ENCODE results near the gene SND1. TPM values are rescaled to one million over a fixed set of nuclear protein-coding genes. Genes with fewer than 3 reads are reported as not detected.

Gene SND1
- total RNA-seq, 1 experiment from 2014 or later, result 218 TPM

DNA sequence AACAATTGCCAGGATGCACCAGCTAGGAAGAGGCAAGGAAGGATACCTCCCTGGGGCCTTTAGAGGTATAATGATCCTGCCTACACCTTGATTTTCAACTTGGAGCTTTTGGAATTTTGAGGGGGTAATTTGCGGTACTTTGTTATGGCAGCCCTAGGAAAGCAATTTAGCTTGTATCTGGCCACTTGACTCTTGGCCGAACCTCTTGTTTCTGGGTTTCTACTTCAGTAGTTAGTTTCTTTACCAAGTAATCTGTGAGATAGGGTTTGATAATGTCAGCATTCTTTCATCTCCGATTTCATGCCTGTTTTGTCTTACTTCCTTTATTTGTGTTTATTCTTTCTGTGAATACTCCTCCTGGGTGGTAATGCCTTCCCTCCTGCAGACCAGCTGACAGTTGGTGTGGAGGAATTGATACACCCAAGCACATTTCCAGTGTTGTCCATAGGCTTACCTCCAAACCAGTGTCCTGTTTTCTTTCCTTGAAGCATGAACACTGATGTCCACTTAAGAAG, 163.7 kb downstream of the SND1 start:
- Histone ChIP-seq H3K9me3 (ENCODE audit: control insufficient read depth, low read depth, low read length) (no peaks in the 10 kb centered on the region), H2BK20ac (ENCODE audit: low read depth, low read length, poor library complexity, severe bottlenecking) (no peak overlapping the region), H4K5ac (ENCODE audit: insufficient read length, low read depth, low read length) (no peak overlapping the region), H3K27me3 (ENCODE audit: insufficient read depth, low read length) (no peaks in the 10 kb centered on the region), H3K18ac (ENCODE audit: insufficient read length, low read depth, low read length) (no peak overlapping the region), H2AK5ac (ENCODE audit: insufficient read length, low read length) (no peak overlapping the region), H2BK120ac (ENCODE audit: low read depth, low read length, poor library complexity, severe bottlenecking) (no peak overlapping the region), H3K4ac (ENCODE audit: low read depth, low read length) (no peak overlapping the region), H3K14ac (ENCODE audit: insufficient read depth, low read length) (no peak overlapping the region), H4K8ac (replicated peaks; ENCODE audit: insufficient read length, low read depth, low read length) (no peak overlapping the region), H4K20me1 (ENCODE audit: control insufficient read depth, insufficient read depth, insufficient read length) (no peaks in the 10 kb centered on the region), H2BK15ac (ENCODE audit: low read depth, low read length) (no peak overlapping the region), H3K56ac (ENCODE audit: insufficient read length, low read depth, low read length) (no peak overlapping the region), H4K91ac (ENCODE audit: insufficient read length, low read depth, low read length) (no peak overlapping the region), H3K27ac (ENCODE audit: insufficient read length, low read depth, low read length) (no peak overlapping the region), H2AFZ (ENCODE audit: low read length) (no peak overlapping the region), H2BK5ac (ENCODE audit: insufficient read length, low read length) (no peak overlapping the region), H2BK12ac (ENCODE audit: insufficient read length, low read depth, low read length) (no peak overlapping the region), H3K9ac (ENCODE audit: extremely low read depth, insufficient read length, low read length) (no peak overlapping the region), H3K23ac (ENCODE audit: insufficient read length, low read depth, low read length) (no peak overlapping the region), H3K79me1 (ENCODE audit: insufficient read depth, low read depth, low read length, poor library complexity, severe bottlenecking) (peaks cover 8% of the 10 kb centered on the region), H3K4me2 (ENCODE audit: insufficient read depth, insufficient read length, low read length) (no peak overlapping the region), H3K79me2 (ENCODE audit: insufficient read depth, low read length) (peaks cover 4% of the 10 kb centered on the region; the same call in 1 of the 2 replicates), H3T11ph (ENCODE audit: low read length) (no peak overlapping the region), H3K23me2 (ENCODE audit: insufficient read length, low read depth, low read length, poor library complexity, severe bottlenecking) (no peaks in the 10 kb centered on the region), H3K4me1 (ENCODE audit: insufficient read depth, low read length) (peaks cover 17% of the 10 kb centered on the region)
- H3K27me3 Mint-ChIP-seq (ENCODE audit: low read depth), result no peaks in the 10 kb centered on the region
- no CpG with 5 or more reads among the region's 3 CpGs for WGBS (ENCODE audit: extremely low coverage, insufficient read length, low lambda C conversion rate)
- no peak overlapping the region; a peak in 1 of 7 replicates for H3K27ac Mint-ChIP-seq
- TF ChIP-seq, protein P1, sequence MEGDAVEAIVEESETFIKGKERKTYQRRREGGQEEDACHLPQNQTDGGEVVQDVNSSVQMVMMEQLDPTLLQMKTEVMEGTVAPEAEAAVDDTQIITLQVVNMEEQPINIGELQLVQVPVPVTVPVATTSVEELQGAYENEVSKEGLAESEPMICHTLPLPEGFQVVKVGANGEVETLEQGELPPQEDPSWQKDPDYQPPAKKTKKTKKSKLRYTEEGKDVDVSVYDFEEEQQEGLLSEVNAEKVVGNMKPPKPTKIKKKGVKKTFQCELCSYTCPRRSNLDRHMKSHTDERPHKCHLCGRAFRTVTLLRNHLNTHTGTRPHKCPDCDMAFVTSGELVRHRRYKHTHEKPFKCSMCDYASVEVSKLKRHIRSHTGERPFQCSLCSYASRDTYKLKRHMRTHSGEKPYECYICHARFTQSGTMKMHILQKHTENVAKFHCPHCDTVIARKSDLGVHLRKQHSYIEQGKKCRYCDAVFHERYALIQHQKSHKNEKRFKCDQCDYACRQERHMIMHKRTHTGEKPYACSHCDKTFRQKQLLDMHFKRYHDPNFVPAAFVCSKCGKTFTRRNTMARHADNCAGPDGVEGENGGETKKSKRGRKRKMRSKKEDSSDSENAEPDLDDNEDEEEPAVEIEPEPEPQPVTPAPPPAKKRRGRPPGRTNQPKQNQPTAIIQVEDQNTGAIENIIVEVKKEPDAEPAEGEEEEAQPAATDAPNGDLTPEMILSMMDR (conservative IDR thresholded peaks at IDR 0.05), result no peak
- no peak for DNase-seq
- no peak overlapping the region for H3K4me3 Mint-ChIP-seq
- peaks cover 55 to 64% of the 10 kb centered on the region in 2 experiments for H3K4me1 Mint-ChIP-seq
- no peaks in the 10 kb centered on the region for H3K9me3 Mint-ChIP-seq
- H3K36me3 Mint-ChIP-seq (ENCODE audit: insufficient read depth in 1 of 3, low read depth in 3 of 3), result peaks cover 0 to 5% (median 0%) of the 10 kb centered on the region in 3 experiments; a peak in 1 of 7 replicates

All from H9 (cell line).